Measurements from ENCODE around the gene RNF220. TPM values are rescaled to one million over a fixed set of nuclear protein-coding genes. Genes with fewer than 3 reads are reported as not detected.

RNF220 gene
- total and polyA plus RNA-seq, 2 donors (not counting 3 experiments of a cell fraction or from before 2014, with no cell fraction given) = 62.7 to 66.6 TPM

DNA sequence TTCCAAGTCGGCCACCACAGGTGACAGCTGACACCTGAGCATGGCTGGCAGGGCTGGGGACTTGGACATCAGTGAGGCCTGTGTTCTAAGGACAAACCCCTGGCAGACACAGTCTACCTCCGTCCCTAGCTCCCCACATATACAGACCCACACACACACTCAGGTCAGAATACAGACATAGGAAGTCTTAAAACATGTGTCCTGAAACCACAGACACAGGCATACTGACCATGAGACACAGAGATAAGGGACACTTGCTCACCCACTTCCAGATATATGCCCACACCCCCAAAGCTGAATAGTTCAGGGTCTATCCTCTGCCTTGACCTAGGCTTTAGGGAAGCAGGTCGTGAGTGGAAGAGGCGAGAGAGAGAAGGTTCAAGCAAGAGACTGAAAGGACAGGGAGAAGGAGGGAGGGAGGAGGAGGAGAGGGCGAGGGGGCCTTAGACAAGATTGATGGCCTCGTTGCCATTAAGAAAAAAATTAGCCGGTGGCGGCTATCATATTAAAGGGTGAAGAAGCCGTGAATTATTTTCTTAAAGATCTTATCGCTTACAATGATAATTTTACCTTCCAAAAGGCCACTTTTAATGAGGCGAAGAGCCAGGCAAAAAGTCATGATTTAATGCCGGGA lies 219.3 kb downstream of the RNF220 start:
- Histone ChIP-seq H3K9me1 (replicated peaks; ENCODE audit: control insufficient read depth, extremely low read depth, insufficient read depth, low read length) (no peaks in the 10 kb centered on the region), H3K27ac (ENCODE audit: insufficient read depth, low read depth, low read length) (no peak overlapping the region), H3K4me3 (replicated peaks in 1 of 3; ENCODE audit: insufficient read depth in 1 of 3, low read depth in 1 of 3, low read length in 3 of 3) (no peak overlapping the region), H3K27me3 (ENCODE audit: control insufficient read depth in 2 of 2, insufficient read depth in 2 of 2, low read length in 2 of 2) (peaks cover 0 to 6% of the 10 kb centered on the region in 2 experiments), H3K4me2 (ENCODE audit: insufficient read depth, low read length) (no peak overlapping the region), H3K4me1 (ENCODE audit: control insufficient read depth, extremely low read depth, insufficient read depth, low read length) (no peaks in the 10 kb centered on the region), H3K9me3 (replicated peaks; ENCODE audit: control insufficient read depth, insufficient read depth, low read length) (no peaks in the 10 kb centered on the region), H3K79me2 (ENCODE audit: control insufficient read depth, insufficient read depth, low read length) (no peaks in the 10 kb centered on the region), H4K20me1 (replicated peaks; ENCODE audit: control insufficient read depth, extremely low read depth, insufficient read depth, low read length) (no peaks in the 10 kb centered on the region), H2AFZ (ENCODE audit: low read depth, low read length) (no peak overlapping the region), H3K36me3 (ENCODE audit: control insufficient read depth in 2 of 2, extremely low read depth in 1 of 2, insufficient read depth in 2 of 2, low read length in 2 of 2) (no peaks in the 10 kb centered on the region), H3K9ac (replicated peaks; ENCODE audit: extremely low read depth, insufficient read depth, low read length) (no peak overlapping the region)
- intact Hi-C loops (cut with micrococcal nuclease) (no loop called here), dilution Hi-C loops (cut with MboI; ENCODE audit: extremely low pct_ligation_motif_present, low sequenced_read_pairs) (no loop called here)
- FAIRE-seq (no peak), DNase-seq (ENCODE audit: low read depth, low spot score) (no peak)
- CTCF ChIA-PET = interaction anchor here (1.8 kb wide), 2 partner anchors 16 to 246 kb away, joined by 5 to 6 read pairs; no protein-coding TSS in a partner anchor
- no peak for TF ChIP-seq JUN (IDR thresholded peaks at IDR 0.05; ENCODE audit: borderline replicate concordance, insufficient read depth, insufficient read length, low read depth)
- TF ChIP-seq POLR2AphosphoS5 (IDR thresholded peaks at IDR 0.05; ENCODE audit: insufficient read depth, low read depth, low read length) = no peak
- TF ChIP-seq FOS (IDR thresholded peaks at IDR 0.05; ENCODE audit: borderline replicate concordance, insufficient read depth, low read length) = no peak
- TF ChIP-seq, protein P1, sequence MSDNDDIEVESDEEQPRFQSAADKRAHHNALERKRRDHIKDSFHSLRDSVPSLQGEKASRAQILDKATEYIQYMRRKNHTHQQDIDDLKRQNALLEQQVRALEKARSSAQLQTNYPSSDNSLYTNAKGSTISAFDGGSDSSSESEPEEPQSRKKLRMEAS (IDR thresholded peaks at IDR 0.05; ENCODE audit: insufficient read depth, insufficient read length) = no peak
- no peak for TF ChIP-seq MYC (IDR thresholded peaks at IDR 0.05; ENCODE audit: low read depth, low read length)
- no peak for TF ChIP-seq EZH2 (IDR thresholded peaks at IDR 0.05; ENCODE audit: borderline replicate concordance, low read depth, low read length, severe bottlenecking)
- TF ChIP-seq, protein P2, sequence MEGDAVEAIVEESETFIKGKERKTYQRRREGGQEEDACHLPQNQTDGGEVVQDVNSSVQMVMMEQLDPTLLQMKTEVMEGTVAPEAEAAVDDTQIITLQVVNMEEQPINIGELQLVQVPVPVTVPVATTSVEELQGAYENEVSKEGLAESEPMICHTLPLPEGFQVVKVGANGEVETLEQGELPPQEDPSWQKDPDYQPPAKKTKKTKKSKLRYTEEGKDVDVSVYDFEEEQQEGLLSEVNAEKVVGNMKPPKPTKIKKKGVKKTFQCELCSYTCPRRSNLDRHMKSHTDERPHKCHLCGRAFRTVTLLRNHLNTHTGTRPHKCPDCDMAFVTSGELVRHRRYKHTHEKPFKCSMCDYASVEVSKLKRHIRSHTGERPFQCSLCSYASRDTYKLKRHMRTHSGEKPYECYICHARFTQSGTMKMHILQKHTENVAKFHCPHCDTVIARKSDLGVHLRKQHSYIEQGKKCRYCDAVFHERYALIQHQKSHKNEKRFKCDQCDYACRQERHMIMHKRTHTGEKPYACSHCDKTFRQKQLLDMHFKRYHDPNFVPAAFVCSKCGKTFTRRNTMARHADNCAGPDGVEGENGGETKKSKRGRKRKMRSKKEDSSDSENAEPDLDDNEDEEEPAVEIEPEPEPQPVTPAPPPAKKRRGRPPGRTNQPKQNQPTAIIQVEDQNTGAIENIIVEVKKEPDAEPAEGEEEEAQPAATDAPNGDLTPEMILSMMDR (IDR thresholded peaks at IDR 0.05; ENCODE audit: extremely low read depth in 1 of 2, insufficient read depth in 1 of 2, low read depth in 1 of 2, low read length in 2 of 2) = no peak
- TF ChIP-seq POLR2A (IDR thresholded peaks at IDR 0.05; ENCODE audit: low read depth, low read length) = no peak
- TF ChIP-seq GATA2 (IDR thresholded peaks at IDR 0.05; ENCODE audit: insufficient read depth, insufficient read length, low read depth, low read length) = no peak
- no TSS peak for BruUV-seq (replicated peaks)
- POLR2A ChIA-PET = no interaction called here
